SIG-M5 treated with dmso at 0.1 percent for 504 hours (cell line): ENCODE data around the gene CFAP46.
"Not testable (repeated sequence)": the region's sequence is repeated elsewhere in the genome, so short reads cannot be mapped to it uniquely, and the experiment has no call there.

ENCODE experiments used
- DNase-seq: peaks from one replicate; lab custom pipeline; 2025; ENCODE audit not compliant: unreplicated experiment; lab: John Stamatoyannopoulos, UW

CFAP46 gene

GRCh38 chr10:132901351-132901750 lies 41.0 kb downstream of the CFAP46 start:
- DNase-seq: no peak

GRCh38 chr10:132900211-132900756 lies 42.1 kb downstream of the CFAP46 start:
- DNase-seq: no peak

- DNase-seq: no peak
These were observed 42.7 kb downstream of the CFAP46 start for GRCh38 chr10:132899751-132900065.

- no peak for DNase-seq
These were observed 43.2 kb downstream of the CFAP46 start for GRCh38 chr10:132899054-132899750.

GRCh38 chr10:132898391-132899053 lies 43.8 kb downstream of the CFAP46 start:
- DNase-seq: no peak

GRCh38 chr10:132897516-132898381 lies 44.6 kb downstream of the CFAP46 start:
- DNase-seq: no peak

- DNase-seq: not testable (repeated sequence)
These were observed 48.6 kb downstream of the CFAP46 start for GRCh38 chr10:132893786-132894185.

- DNase-seq: no peak
These were observed 49.3 kb downstream of the CFAP46 start for GRCh38 chr10:132893090-132893489.

GRCh38 chr10:132892004-132892403 lies 50.4 kb downstream of the CFAP46 start:
- no peak for DNase-seq

GRCh38 chr10:132891368-132891767 lies 51.0 kb downstream of the CFAP46 start:
- no peak for DNase-seq

GRCh38 chr10:132890301-132890700 lies 52.1 kb downstream of the CFAP46 start:
- no peak for DNase-seq

GRCh38 chr10:132889556-132889955 lies 52.8 kb downstream of the CFAP46 start:
- DNase-seq: no peak

GRCh38 chr10:132888898-132889490 lies 53.4 kb downstream of the CFAP46 start:
- DNase-seq: no peak

- DNase-seq: not testable (repeated sequence)
These were observed 53.9 kb downstream of the CFAP46 start for GRCh38 chr10:132888446-132888845.

- peak; percentile 1 for DNase-seq
These were observed 55.9 kb downstream of the CFAP46 start for GRCh38 chr10:132886211-132887099.

GRCh38 chr10:132885451-132886210 lies 56.7 kb downstream of the CFAP46 start:
- no peak for DNase-seq

GRCh38 chr10:132884691-132885271 lies 57.6 kb downstream of the CFAP46 start:
- no peak for DNase-seq

GRCh38 chr10:132884041-132884440 lies 58.3 kb downstream of the CFAP46 start:
- DNase-seq: no peak

- DNase-seq: no peak
These were observed 58.9 kb downstream of the CFAP46 start for GRCh38 chr10:132883391-132883881.
